B cell (primary cell): ENCODE results near the gene FADS2. TPM values are rescaled to one million over a fixed set of nuclear protein-coding genes. Genes with fewer than 3 reads are reported as not detected.

Experiments used
- ATAC-seq: fragments of 200-7000 bp; cut with Tn5 transposase; one replicate; pipeline ENCODE4 v1.10.0; 2021; ENCODE audit warnings: low read depth, mild to moderate bottlenecking, moderate number of reproducible peaks, moderate library complexity
- CTCF ChIA-PET: fragments of 350-600 bp; sonication (Branson Sonifier 250); formaldehyde crosslinking; loops from one replicate; lab custom pipeline; 2021; ENCODE audit warnings: antibody characterized with exemption, inconsistent platforms; lab: Charles Lee
- POLR2A ChIA-PET: fragments of 350-600 bp; sonication (Branson Sonifier 250); formaldehyde crosslinking; loops from one replicate; lab custom pipeline; 2021; ENCODE audit warnings: antibody characterized with exemption; lab: Charles Lee
- DNase-seq: peaks from one replicate; pipeline ENCODE4 v3.0.0; 2013
- H2AFZ ChIP-seq: 2 replicates; pipeline ENCODE4 v1.6.1; 2012; ENCODE audit warnings: mild to moderate bottlenecking, low read depth, low read length; ENCODE audit not compliant: insufficient read depth, poor library complexity, severe bottlenecking
- H3K27ac ChIP-seq, 2 donors: 1 replicate in 1 of 2; 2 replicates in 1 of 2; pipeline ENCODE4 v1.5.1; 2012 to 2013; ENCODE audit warnings: low read length in 2 of 2, mild to moderate bottlenecking in 2 of 2, moderate library complexity in 1 of 2
- H3K27me3 ChIP-seq, 4 experiments: fragments of 200-600 bp in 1 of 4; sonication (generic) in 1 of 4; replicated peaks in 1 of 4; 1 replicate in 2 of 4; 2 replicates in 2 of 4; pipeline versions ENCODE4 v1.6.1 to v1.7.0; 2013 to 2016; ENCODE audit warnings: low read length in 3 of 4, mild to moderate bottlenecking in 2 of 4, mixed read lengths in 1 of 4, moderate library complexity in 1 of 4; ENCODE audit not compliant: insufficient read depth in 4 of 4, control insufficient read depth in 3 of 4; ENCODE audit errors: control extremely low read depth in 1 of 4
- H3K36me3 ChIP-seq, 2 experiments: replicated peaks in 1 of 2; 1 replicate in 1 of 2; 2 replicates in 1 of 2; pipeline versions ENCODE4 v1.6.1 to v1.7.1; 2013; ENCODE audit warnings: low read length in 1 of 2; ENCODE audit not compliant: insufficient read depth in 2 of 2, control insufficient read depth in 1 of 2; ENCODE audit errors: control extremely low read depth in 1 of 2, extremely low read depth in 1 of 2
- H3K4me1 ChIP-seq, 2 donors: fragments of 200-600 bp in 1 of 2; sonication (generic) in 1 of 2; 1 replicate in 1 of 2; 2 replicates in 1 of 2; pipeline versions ENCODE4 v1.5.1 to v1.6.1; 2013 to 2017; ENCODE audit warnings: low read length in 2 of 2; ENCODE audit not compliant: control insufficient read depth in 2 of 2, insufficient read depth in 2 of 2
- H3K4me2 ChIP-seq: replicated peaks from 2 replicates; pipeline ENCODE3; 2012; ENCODE audit warnings: mild to moderate bottlenecking, low read depth, low read length; ENCODE audit not compliant: poor library complexity, severe bottlenecking
- H3K4me3 ChIP-seq, 5 experiments: fragments of 200-600 bp in 1 of 5; sonication (generic) in 1 of 5; 1 replicate in 3 of 5; 2 replicates in 2 of 5; pipeline versions ENCODE4 v1.5.1 to v1.7.0; 2011 to 2016; ENCODE audit warnings: low read length in 4 of 5, mild to moderate bottlenecking in 4 of 5, low read depth in 2 of 5, control low read depth in 1 of 5, moderate library complexity in 1 of 5; ENCODE audit not compliant: insufficient read depth in 1 of 5; ENCODE audit errors: control extremely low read depth in 1 of 5, extremely low read depth in 1 of 5
- H3K79me2 ChIP-seq: fragments of 200-600 bp; sonication (generic); one replicate; pipeline ENCODE4 v1.6.0; 2016; ENCODE audit warnings: low read length; ENCODE audit not compliant: control insufficient read depth, insufficient read depth
- H3K9ac ChIP-seq: fragments of 200-600 bp; sonication (generic); 2 replicates; pipeline ENCODE4 v1.6.1; 2017; ENCODE audit warnings: mild to moderate bottlenecking, low read length, moderate library complexity
- H3K9me3 ChIP-seq, 3 donors: one replicate each; pipeline versions ENCODE4 v1.6.1 to v1.7.1; 2013; ENCODE audit warnings: low read length in 2 of 3; ENCODE audit not compliant: control insufficient read depth in 2 of 3, insufficient read depth in 1 of 3; ENCODE audit errors: control extremely low read depth in 1 of 3
- H4K20me1 ChIP-seq: 2 replicates; pipeline ENCODE4 v1.6.0; 2012; ENCODE audit warnings: mild to moderate bottlenecking, low read length; ENCODE audit not compliant: insufficient read depth, control insufficient read depth, poor library complexity, severe bottlenecking
- H3K27ac Mint-ChIP-seq: one replicate; pipeline ENCODE4 v1.8.0; 2021; ENCODE audit warnings: mixed read lengths
- H3K27me3 Mint-ChIP-seq: one replicate; pipeline ENCODE4 v1.8.0; 2021; ENCODE audit warnings: mixed read lengths
- H3K4me1 Mint-ChIP-seq: one replicate; pipeline ENCODE4 v1.8.0; 2021; ENCODE audit warnings: mixed read lengths
- H3K4me3 Mint-ChIP-seq: one replicate; pipeline ENCODE4 v1.8.0; 2021; ENCODE audit warnings: mixed read lengths
- H3K9me3 Mint-ChIP-seq: one replicate; pipeline ENCODE4 v1.8.0; 2022; ENCODE audit warnings: mixed read lengths; ENCODE audit not compliant: insufficient read depth
- CTCF ChIP-seq: fragments of 200-600 bp; IDR thresholded peaks from one replicate; pipeline ENCODE4 v1.8.0; 2022; ENCODE audit warnings: antibody characterized with exemption, mild to moderate bottlenecking
- EZH2 ChIP-seq: IDR thresholded peaks from 2 replicates; pipeline ENCODE4 v1.6.1; 2012; ENCODE audit warnings: borderline replicate concordance, low read depth, mild to moderate bottlenecking, moderate library complexity, low read length; ENCODE audit not compliant: insufficient read depth, poor library complexity, severe bottlenecking
- WGBS: methylation state at CpG from one replicate; pipeline ENCODE4 v1.1.5; 2013; ENCODE audit warnings: missing lambda C conversion rate; ENCODE audit not compliant: insufficient coverage; 5-methylcytosine and 5-hydroxymethylcytosine counted together
- intact Hi-C: fragments of 100-400 bp; cut with micrococcal nuclease; formaldehyde crosslinking; loops from one replicate; pipeline ENCODE4 v1.10.0; 2022
- polyA plus RNA-seq: library from polyadenylated mRNA; depleted of rRNA; stranded (reverse); fragments of >200 nt; gene quantifications from 2 replicates; pipeline ENCODE4 v1.2.3, GENCODE V29; 2012
- total RNA-seq, 2 donors: library from RNA; stranded (reverse); fragments of 120-200 nt in 1 of 2; gene quantifications; 1 replicate in 1 of 2; 2 replicates in 1 of 2; pipeline versions ENCODE4 v1.2.3 to v1.2.4, GENCODE V29; 2013 to 2022

FADS2 gene
- total and polyA plus RNA-seq, 2 donors (not counting 1 experiment from before 2014, with no cell fraction given): 1.5 to 5.9 TPM

- no peak overlapping the region for H2AFZ ChIP-seq
- no peak for ATAC-seq
- H4K20me1 ChIP-seq: no peaks in the 10 kb centered on the region
- H3K27ac Mint-ChIP-seq: no peak overlapping the region
- no peak for DNase-seq
- no peak overlapping the region for H3K4me2 ChIP-seq
- no peaks in the 10 kb centered on the region for H3K9me3 Mint-ChIP-seq
- H3K4me1 ChIP-seq: peaks cover 12 to 13% of the 10 kb centered on the region in 2 donors
- TF ChIP-seq EZH2: no peak
- no peak for TF ChIP-seq CTCF
- no peaks in the 10 kb centered on the region for H3K9me3 ChIP-seq
- peaks cover 17% of the 10 kb centered on the region for H3K4me1 Mint-ChIP-seq
- H3K79me2 ChIP-seq: no peaks in the 10 kb centered on the region
- no peak overlapping the region for H3K27ac ChIP-seq
- no peak overlapping the region for H3K4me3 Mint-ChIP-seq
- peaks cover 0 to 8% (median 0%) of the 10 kb centered on the region in 4 experiments for H3K27me3 ChIP-seq
- no peak overlapping the region for H3K4me3 ChIP-seq
- H3K9ac ChIP-seq: no peak overlapping the region
- WGBS: 85% methylated on average over 14 of the region's 14 CpGs
- intact Hi-C loops: no loop called here
- peaks cover 12% of the 10 kb centered on the region for H3K27me3 Mint-ChIP-seq
- CTCF ChIA-PET: interaction anchor here (0.9 to 2.6 kb wide), 2 partner anchors 8 to 17 kb away, joined by 3 to 11 read pairs; no protein-coding TSS in a partner anchor
- H3K36me3 ChIP-seq: no peaks in the 10 kb centered on the region
- POLR2A ChIA-PET: no interaction called here
Observed at GRCh38 chr11:61779666-61780525, 48.2 kb upstream of the FADS2 start.

- ATAC-seq (no peak), DNase-seq (no peak)
- peaks cover 0 to 8% (median 0%) of the 10 kb centered on the region in 4 experiments for H3K27me3 ChIP-seq
- peaks cover 12 to 13% of the 10 kb centered on the region in 2 donors for H3K4me1 ChIP-seq
- no peaks in the 10 kb centered on the region for H4K20me1 ChIP-seq
- Mint-ChIP-seq H3K4me1 (peaks cover 17% of the 10 kb centered on the region), H3K4me3 (no peak overlapping the region), H3K27ac (no peak overlapping the region), H3K27me3 (peaks cover 8% of the 10 kb centered on the region), H3K9me3 (no peaks in the 10 kb centered on the region)
- no peaks in the 10 kb centered on the region for H3K9me3 ChIP-seq
- POLR2A ChIA-PET: no interaction called here
- H2AFZ ChIP-seq: no peak overlapping the region
- 82% methylated on average over 9 of the region's 9 CpGs for WGBS
- H3K36me3 ChIP-seq: no peaks in the 10 kb centered on the region
- H3K4me3 ChIP-seq: no peak overlapping the region
- TF ChIP-seq EZH2 (no peak), CTCF (no peak)
- no peaks in the 10 kb centered on the region for H3K79me2 ChIP-seq
- no peak overlapping the region for H3K4me2 ChIP-seq
- no peak overlapping the region for H3K9ac ChIP-seq
- no peak overlapping the region for H3K27ac ChIP-seq
- intact Hi-C loops: no loop called here
- CTCF ChIA-PET: interaction anchor here (1.0 to 2.6 kb wide), 3 partner anchors 10 to 30 kb away, joined by 3 to 11 read pairs (median 4); no protein-coding TSS in a partner anchor
Observed at GRCh38 chr11:61780581-61781162, 47.4 kb upstream of the FADS2 start.
